ENCODE results near the gene KLF1.

- TF ChIP-seq CTCF (conservative IDR thresholded peaks at IDR 0.05) (no peak), EZH2 (IDR thresholded peaks at IDR 0.05; ENCODE audit: low read depth) (no peak)
These were observed 22.9 kb downstream of the KLF1 start for GRCh38 chr19:12864143-12864542.

All from PC-9 (cell line).